ENCODE data around the gene TRIM47. TPM values are rescaled to one million over a fixed set of nuclear protein-coding genes. Genes with fewer than 3 reads are reported as not detected.

TRIM47 gene
- polyA plus RNA-seq, 1 experiment: 3.2 TPM

GRCh38 chr17:75898791-75899190, 20.4 kb upstream of the TRIM47 start:
- DNase-seq (ENCODE audit: low read depth): no peak
- no peaks in the 10 kb centered on the region for H3K27me3 ChIP-seq (ENCODE audit: control insufficient read depth, insufficient read depth, low read length)
- POLR2A ChIA-PET: no interaction called here
- CTCF ChIA-PET: interaction anchor here (1.1 to 6.9 kb wide), 4 partner anchors 21 to 145 kb away, joined by 3 to 58 read pairs (median 11); partner anchors contain the start of genes GALK1 and TRIM47
- TF ChIP-seq CTCF (IDR thresholded peaks at IDR 0.05; ENCODE audit: insufficient read depth, low read depth, low read length): no peak
- peaks cover 30% of the 10 kb centered on the region for H3K36me3 ChIP-seq (ENCODE audit: control insufficient read depth, insufficient read depth, low read length)
- no peak overlapping the region for H3K4me3 ChIP-seq (ENCODE audit: low read depth, low read length)

GRCh38 chr17:75898065-75898464, 19.7 kb upstream of the TRIM47 start:
- H3K36me3 ChIP-seq (ENCODE audit: control insufficient read depth, insufficient read depth, low read length): peaks cover 30% of the 10 kb centered on the region
- no peak for TF ChIP-seq CTCF (IDR thresholded peaks at IDR 0.05; ENCODE audit: insufficient read depth, low read depth, low read length)
- no peak for DNase-seq (ENCODE audit: low read depth)
- H3K4me3 ChIP-seq (ENCODE audit: low read depth, low read length): no peak overlapping the region
- ChIA-PET CTCF (interaction anchor here (1.0 to 6.9 kb wide), 6 partner anchors 21 to 144 kb away, joined by 3 to 58 read pairs (median 8); partner anchors contain the start of gene TRIM47), POLR2A (no interaction called here)
- no peaks in the 10 kb centered on the region for H3K27me3 ChIP-seq (ENCODE audit: control insufficient read depth, insufficient read depth, low read length)

- Histone ChIP-seq H3K27me3 (ENCODE audit: control insufficient read depth, insufficient read depth, low read length) (no peaks in the 10 kb centered on the region), H3K4me3 (ENCODE audit: low read depth, low read length) (peak overlapping the region; percentile 52), H3K36me3 (ENCODE audit: control insufficient read depth, insufficient read depth, low read length) (peaks cover 30% of the 10 kb centered on the region)
- no peak for TF ChIP-seq CTCF (IDR thresholded peaks at IDR 0.05; ENCODE audit: insufficient read depth, low read depth, low read length)
- CTCF ChIA-PET: interaction anchor here (0.9 to 6.9 kb wide), 13 partner anchors 8 to 501 kb away, joined by 3 to 58 read pairs (median 8); partner anchors contain the start of genes MRPL38, TRIM47 and WBP2
- POLR2A ChIA-PET: interaction anchor here (0.6 kb wide), 1 partner anchor 106 kb away, joined by 3 read pairs; no protein-coding TSS in a partner anchor
- DNase-seq (ENCODE audit: low read depth): no peak
Measured at GRCh38 chr17:75897160-75898019, 19.0 kb upstream of the TRIM47 start.

- TF ChIP-seq CTCF (IDR thresholded peaks at IDR 0.05; ENCODE audit: insufficient read depth, low read depth, low read length): peak; percentile 40
- no peak for DNase-seq (ENCODE audit: low read depth)
- POLR2A ChIA-PET: interaction anchor here (0.7 kb wide), 1 partner anchor 32 kb away, joined by 3 read pairs; no protein-coding TSS in a partner anchor
- CTCF ChIA-PET: interaction anchor here (0.7 to 6.9 kb wide), 18 partner anchors 8 to 501 kb away, joined by 3 to 58 read pairs (median 8); partner anchors contain the start of genes MRPL38, TRIM47 and WBP2
- Histone ChIP-seq H3K36me3 (ENCODE audit: control insufficient read depth, insufficient read depth, low read length) (peaks cover 30% of the 10 kb centered on the region), H3K4me3 (ENCODE audit: low read depth, low read length) (peak within 1 kb of the TSS; percentile 52), H3K27me3 (ENCODE audit: control insufficient read depth, insufficient read depth, low read length) (no peaks in the 10 kb centered on the region)
Measured at GRCh38 chr17:75896415-75897159, 18.2 kb upstream of the TRIM47 start, which contains the start of gene TRIM65. TSS of gene TRIM65 (minus strand) at chr17:75896951. CDS start at chr17:75896937, 14 bp downstream.

Measured in BJ (cell line).